K562 (cell line): ENCODE data around the gene FBXW7. TPM values are rescaled to one million over a fixed set of nuclear protein-coding genes. Genes with fewer than 3 reads are reported as not detected.

Source experiments
- ATAC-seq: fragments of 200-7000 bp; cut with Tn5 transposase; 3 replicates; pipeline ENCODE4 v1.9.1; 2020; ENCODE audit warnings: moderate library complexity
- BruUV-seq: library from RNA; stranded (reverse); fragments of 400-500 nt; replicated peaks from 2 replicates; lab custom pipeline; 2021; lab: Mats Ljungman, UMichigan
- CTCF ChIA-PET: fragments of 300-600 bp; formaldehyde crosslinking; extraction: SDS; loops from one replicate; lab custom pipeline; 2021; ENCODE audit warnings: low intra/inter-chr PET ratio; lab: Yijun Ruan, JAX
- POLR2A ChIA-PET: fragments of 300-600, 350-650 bp; sonication (Branson Sonifier 250); formaldehyde crosslinking; extraction: SDS; loops from one replicate; lab custom pipeline; 2021; ENCODE audit warnings: antibody characterized with exemption, inconsistent platforms; lab: Yijun Ruan, JAX
- DNase-seq, 4 experiments: peaks; one replicate each; pipeline versions ENCODE4 v3.0.0 to v3.0.0-alpha.2; 2011 to 2018; ENCODE audit warnings: low spot score in 3 of 4, mixed read lengths in 3 of 4; ENCODE audit errors: extremely low read depth in 1 of 4
- FAIRE-seq: peaks from 2 replicates; lab custom pipeline; 2011; peaks lifted over from hg19 to GRCh38; lab: Jason Lieb, UNC
- H2AFZ ChIP-seq: 2 replicates; pipeline ENCODE4 v1.6.0; 2011; ENCODE audit warnings: low read depth, low read length, control low read depth, inconsistent platforms
- H3K27ac ChIP-seq: fragments of 200-600 bp; 3 replicates; pipeline ENCODE4 v1.8.0; 2011; ENCODE audit warnings: low read depth, mild to moderate bottlenecking, control low read depth, inconsistent platforms, low read length, moderate library complexity, mixed read lengths; ENCODE audit errors: extremely low read depth
- H3K27me3 ChIP-seq, 2 experiments: fragments of 300-600 bp in 1 of 2; 2 replicates in 1 of 2; 3 replicates in 1 of 2; pipeline versions ENCODE4 v1.6.0 to v1.8.0; 2011; ENCODE audit warnings: inconsistent platforms in 2 of 2, low read length in 2 of 2, mild to moderate bottlenecking in 1 of 2, mixed read lengths in 1 of 2, moderate library complexity in 1 of 2; ENCODE audit not compliant: control insufficient read depth in 2 of 2, insufficient read depth in 2 of 2
- H3K36me3 ChIP-seq: fragments of 300-600 bp; 3 replicates; pipeline ENCODE4 v1.8.0; 2011; ENCODE audit warnings: mild to moderate bottlenecking, low read length, inconsistent platforms; ENCODE audit not compliant: control insufficient read depth, insufficient read depth
- H3K4me1 ChIP-seq, 2 experiments: fragments of 200-600 bp in 1 of 2; replicated peaks in 1 of 2; 2 replicates in 1 of 2; 3 replicates in 1 of 2; pipeline versions ENCODE4 v1.5.1 to v1.8.0; 2011; ENCODE audit warnings: inconsistent platforms in 2 of 2, low read length in 2 of 2, mild to moderate bottlenecking in 1 of 2, mixed read lengths in 1 of 2, moderate library complexity in 1 of 2; ENCODE audit not compliant: control insufficient read depth in 2 of 2, insufficient read depth in 2 of 2
- H3K4me2 ChIP-seq: 2 replicates; pipeline ENCODE4 v1.6.1; 2011; ENCODE audit warnings: low read length, control low read depth, inconsistent platforms, mixed read lengths; ENCODE audit not compliant: insufficient read depth
- H3K4me3 ChIP-seq: fragments of 200-600 bp; sonication (generic), shearing (Covaris generic); 2 replicates; pipeline ENCODE4 v1.5.1; 2016; ENCODE audit warnings: control low read depth, inconsistent platforms
- H3K79me2 ChIP-seq: fragments of 200-600 bp; 3 replicates; pipeline ENCODE4 v1.8.0; 2011; ENCODE audit warnings: low read length, inconsistent platforms; ENCODE audit not compliant: control insufficient read depth, insufficient read depth
- H3K9ac ChIP-seq, 2 experiments: 2 replicates each; pipeline versions ENCODE4 v1.6.0 to v1.6.1; 2011; ENCODE audit warnings: low read depth in 2 of 2, low read length in 2 of 2, control low read depth in 1 of 2, inconsistent platforms in 1 of 2, mild to moderate bottlenecking in 1 of 2, mixed read lengths in 1 of 2; ENCODE audit not compliant: insufficient read depth in 1 of 2
- H3K9me1 ChIP-seq: one replicate; pipeline ENCODE4 v1.6.0; 2011; ENCODE audit warnings: inconsistent platforms, mild to moderate bottlenecking, low read length, moderate library complexity; ENCODE audit not compliant: control insufficient read depth, insufficient read depth
- H3K9me3 ChIP-seq: replicated peaks from 2 replicates; pipeline ENCODE4 v1.5.1; 2011; ENCODE audit warnings: low read depth, low read length, inconsistent platforms; ENCODE audit not compliant: control insufficient read depth, insufficient read depth
- H4K20me1 ChIP-seq: replicated peaks from 2 replicates; pipeline ENCODE4 v1.6.1; 2011; ENCODE audit warnings: low read length, inconsistent platforms, mixed read lengths; ENCODE audit not compliant: control insufficient read depth, insufficient read depth
- HNRNPH1 ChIP-seq: fragments of 200-400 bp; formaldehyde crosslinking; optimal IDR thresholded peaks from 2 replicates; pipeline ENCODE3; 2017; ENCODE audit warnings: low read depth, mild to moderate bottlenecking, low read length, moderate library complexity
- MIER1 ChIP-seq: fragments of 450-650 bp; IDR thresholded peaks from 2 replicates; pipeline ENCODE4 v1.6.1; 2016; ENCODE audit warnings: antibody characterized with exemption, mild to moderate bottlenecking, low read depth
- RB1 ChIP-seq: fragments of 450-650 bp; IDR thresholded peaks from 2 replicates; pipeline ENCODE4 v1.6.1; 2017; ENCODE audit warnings: low read depth, mild to moderate bottlenecking
- RBBP5 ChIP-seq: fragments of 200-600 bp; sonication (generic); IDR thresholded peaks from 2 replicates; pipeline ENCODE4 v1.6.1; 2012; ENCODE audit warnings: borderline replicate concordance, mild to moderate bottlenecking, low read length, control low read depth, inconsistent platforms; ENCODE audit not compliant: insufficient read depth, poor library complexity, severe bottlenecking
- ZNF175 ChIP-seq: fragments of 200-800 bp; sonication (Bioruptor generic); IDR thresholded peaks from 2 replicates; pipeline ENCODE4 v1.6.1; 2016; ENCODE audit warnings: low read depth, mild to moderate bottlenecking, missing genetic modification characterization, missing compliant biosample characterization
- WGBS: fragments of 100-300 bp; shearing (Covaris generic); methylation state at CpG from one replicate; pipeline ENCODE4 v1.1.6; 2016; ENCODE audit warnings: low coverage, mixed read lengths; ENCODE audit not compliant: insufficient coverage; ENCODE audit errors: missing lambda C conversion rate; 5-methylcytosine and 5-hydroxymethylcytosine counted together
- in situ Hi-C: fragments of 300-500 bp; cut with MboI; formaldehyde crosslinking; loops from 4 replicates; pipeline ENCODE4 v1.15.0; 2018; ENCODE audit warnings: inconsistent platforms, mixed read lengths
- intact Hi-C: fragments of 100-400 bp; cut with micrococcal nuclease; formaldehyde crosslinking; loops from 2 replicates; pipeline ENCODE4 v1.14.2; 2022
- polyA plus RNA-seq, 8 experiments: library from polyadenylated mRNA; depleted of rRNA in 4 of 8; stranded (reverse) in 5 of 8; unstranded in 3 of 8; fragments of >200 nt; fragmentation: Nextera tagmentation in 2 of 8; fragmentation: Illumina TruSeq in 1 of 8; extraction: Ambion mirVana in 2 of 8; extraction: Trizol in 1 of 8; gene quantifications; 2 replicates each; pipeline versions ENCODE4 v1.2.1 to v1.2.3, GENCODE V29; 2011 to 2014; ENCODE audit warnings: inconsistent platforms in 1 of 8, missing spikeins in 1 of 8
- total RNA-seq, 7 experiments: library from RNA; depleted of rRNA in 6 of 7; stranded (reverse); fragments of >200 nt in 6 of 7; fragmentation: Illumina TruSeq in 2 of 7; extraction: Trizol in 2 of 7; gene quantifications; 2 replicates each; pipeline versions ENCODE4 v1.2.1 to v1.2.3, GENCODE V29; 2011 to 2021; ENCODE audit warnings: low replicate concordance in 1 of 7
- TF ChIP-seq, protein P1 (sequence below): IDR thresholded peaks from 2 replicates; pipeline ENCODE4 v1.6.1; 2011; ENCODE audit not compliant: insufficient read length; ENCODE audit errors: extremely low read depth
- TF ChIP-seq, protein P2 (sequence below), 2 experiments: fragments of 200-800 bp in 1 of 2; sonication (Bioruptor generic) in 1 of 2; sonication (generic) in 1 of 2; formaldehyde crosslinking in 1 of 2; IDR thresholded peaks in 1 of 2; conservative IDR thresholded peaks in 1 of 2; 2 replicates each; pipeline versions ENCODE4 v1.5.0 to v1.6.1; 2016 to 2020; ENCODE audit warnings: missing compliant biosample characterization in 1 of 2, missing genetic modification characterization in 1 of 2, missing genetic modification reagents in 1 of 2
- TF ChIP-seq, protein P3 (sequence below): fragments of 450-650 bp; formaldehyde crosslinking; conservative IDR thresholded peaks from 2 replicates; pipeline ENCODE4 v1.4.0; 2022; ENCODE audit warnings: mild to moderate bottlenecking, missing genetic modification characterization

FBXW7 gene
- total and polyA plus RNA-seq, 9 of the 15 experiments (the other 6 are each of a cell fraction or from before 2014, with no cell fraction given) = 6.8 to 44.2 (median 16.4) TPM

DNA sequence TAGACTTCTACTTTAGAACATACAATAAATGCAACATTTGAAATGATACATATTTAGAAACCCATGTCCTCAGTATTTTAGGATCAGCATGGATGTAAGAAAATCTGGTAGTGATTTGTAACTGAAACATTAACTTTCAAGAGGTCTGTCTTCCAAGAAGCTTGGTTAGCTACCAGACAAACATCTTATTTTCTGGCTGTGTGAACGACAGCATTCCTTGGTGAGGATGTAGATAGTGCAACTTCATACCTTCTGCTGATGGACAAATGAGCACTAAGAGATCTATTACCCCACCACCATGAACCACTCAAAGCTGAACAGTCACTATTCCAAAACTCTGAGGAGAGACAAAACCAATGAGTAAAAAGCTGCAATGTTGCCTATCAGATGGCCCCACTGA, 212.7 kb downstream of the FBXW7 start:
- H3K9me1 ChIP-seq = no peaks in the 10 kb centered on the region
- no peak overlapping the region for H3K9ac ChIP-seq
- no peak overlapping the region for H3K27ac ChIP-seq
- 65% methylated on average over 1 of the region's 1 CpG for WGBS
- H3K4me1 ChIP-seq = no peaks in the 10 kb centered on the region
- in situ Hi-C loops = no loop called here
- no peaks in the 10 kb centered on the region for H3K79me2 ChIP-seq
- ATAC-seq (no peak), DNase-seq (no peak)
- H3K27me3 ChIP-seq = no peaks in the 10 kb centered on the region
- no TSS peak for BruUV-seq
- H4K20me1 ChIP-seq = no peaks in the 10 kb centered on the region; the same call in 1 of the 2 replicates
- TF ChIP-seq, protein P1, sequence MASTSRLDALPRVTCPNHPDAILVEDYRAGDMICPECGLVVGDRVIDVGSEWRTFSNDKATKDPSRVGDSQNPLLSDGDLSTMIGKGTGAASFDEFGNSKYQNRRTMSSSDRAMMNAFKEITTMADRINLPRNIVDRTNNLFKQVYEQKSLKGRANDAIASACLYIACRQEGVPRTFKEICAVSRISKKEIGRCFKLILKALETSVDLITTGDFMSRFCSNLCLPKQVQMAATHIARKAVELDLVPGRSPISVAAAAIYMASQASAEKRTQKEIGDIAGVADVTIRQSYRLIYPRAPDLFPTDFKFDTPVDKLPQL = no peak
- TF ChIP-seq MIER1 = no peak
- TF ChIP-seq, all 486 proteins: peak for 0
- Histone ChIP-seq H2AFZ (no peak overlapping the region), H3K4me2 (no peak overlapping the region), H3K9me3 (no peaks in the 10 kb centered on the region), H3K4me3 (no peak overlapping the region), H3K36me3 (peaks cover 27% of the 10 kb centered on the region)
- ChIA-PET POLR2A (no interaction called here), CTCF (no interaction called here)
- no peak for FAIRE-seq
- intact Hi-C loops = no loop called here

DNA sequence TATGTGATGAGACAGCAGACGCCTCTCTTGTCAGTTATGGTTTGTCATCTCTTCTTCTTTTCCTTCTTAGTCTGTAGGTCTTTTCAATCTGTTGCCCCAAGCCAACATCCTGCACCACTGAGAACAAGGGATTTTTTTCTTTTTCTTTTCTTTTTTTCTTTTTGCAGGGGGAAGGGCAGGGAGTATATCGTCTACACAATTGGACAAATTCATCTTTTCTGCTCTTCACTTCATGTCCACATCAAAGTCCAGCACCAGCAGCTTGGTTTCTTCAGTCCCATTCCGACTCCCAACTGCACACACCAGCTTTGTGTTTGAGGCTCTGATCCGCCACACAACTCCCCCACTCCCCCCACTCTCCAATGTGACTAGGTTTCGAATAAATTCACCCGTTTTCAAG, 213.2 kb downstream of the FBXW7 start:
- Histone ChIP-seq H4K20me1 (no peaks in the 10 kb centered on the region; the same call in 1 of the 2 replicates), H3K9me3 (no peaks in the 10 kb centered on the region), H3K36me3 (peaks cover 22% of the 10 kb centered on the region), H3K27ac (no peak overlapping the region), H3K9me1 (no peaks in the 10 kb centered on the region), H3K4me2 (no peak overlapping the region), H3K27me3 (no peaks in the 10 kb centered on the region), H2AFZ (no peak overlapping the region), H3K9ac (no peak overlapping the region), H3K4me3 (no peak overlapping the region), H3K79me2 (no peaks in the 10 kb centered on the region), H3K4me1 (no peaks in the 10 kb centered on the region)
- in situ Hi-C loops = no loop called here
- CTCF ChIA-PET = no interaction called here
- intact Hi-C loops = no loop called here
- POLR2A ChIA-PET = interaction anchor here (0.6 kb wide), 2 partner anchors 8 to 83 kb away, joined by 3 to 4 read pairs; no protein-coding TSS in a partner anchor
- BruUV-seq = no TSS peak
- DNase-seq (no peak), FAIRE-seq (no peak), ATAC-seq (no peak)
- 88% methylated on average over 5 of the region's 6 CpGs for WGBS
- TF ChIP-seq, protein P2, sequence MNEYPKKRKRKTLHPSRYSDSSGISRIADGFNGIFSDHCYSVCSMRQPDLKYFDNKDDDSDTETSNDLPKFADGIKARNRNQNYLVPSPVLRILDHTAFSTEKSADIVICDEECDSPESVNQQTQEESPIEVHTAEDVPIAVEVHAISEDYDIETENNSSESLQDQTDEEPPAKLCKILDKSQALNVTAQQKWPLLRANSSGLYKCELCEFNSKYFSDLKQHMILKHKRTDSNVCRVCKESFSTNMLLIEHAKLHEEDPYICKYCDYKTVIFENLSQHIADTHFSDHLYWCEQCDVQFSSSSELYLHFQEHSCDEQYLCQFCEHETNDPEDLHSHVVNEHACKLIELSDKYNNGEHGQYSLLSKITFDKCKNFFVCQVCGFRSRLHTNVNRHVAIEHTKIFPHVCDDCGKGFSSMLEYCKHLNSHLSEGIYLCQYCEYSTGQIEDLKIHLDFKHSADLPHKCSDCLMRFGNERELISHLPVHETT (CRISPR knock-in tag; conservative IDR thresholded peaks at IDR 0.05 in 1 of 2, IDR thresholded peaks at IDR 0.05 in 1 of 2) = no peak
- TF ChIP-seq RBBP5 (no peak), ZNF175 (CRISPR knock-in tag) (no peak), HNRNPH1 (no peak), RB1 (no peak)
- TF ChIP-seq, protein P3, sequence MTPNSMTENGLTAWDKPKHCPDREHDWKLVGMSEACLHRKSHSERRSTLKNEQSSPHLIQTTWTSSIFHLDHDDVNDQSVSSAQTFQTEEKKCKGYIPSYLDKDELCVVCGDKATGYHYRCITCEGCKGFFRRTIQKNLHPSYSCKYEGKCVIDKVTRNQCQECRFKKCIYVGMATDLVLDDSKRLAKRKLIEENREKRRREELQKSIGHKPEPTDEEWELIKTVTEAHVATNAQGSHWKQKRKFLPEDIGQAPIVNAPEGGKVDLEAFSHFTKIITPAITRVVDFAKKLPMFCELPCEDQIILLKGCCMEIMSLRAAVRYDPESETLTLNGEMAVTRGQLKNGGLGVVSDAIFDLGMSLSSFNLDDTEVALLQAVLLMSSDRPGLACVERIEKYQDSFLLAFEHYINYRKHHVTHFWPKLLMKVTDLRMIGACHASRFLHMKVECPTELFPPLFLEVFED = no peak
